ENCODE measurements around the gene ATF6.

Gene ATF6

GRCh38 chr1:161930064-161930463 lies 163.9 kb downstream of the ATF6 start:
- peak overlapping the region; percentile 54 for H3K4me2 ChIP-seq (ENCODE audit: low read length)
- H3K4me3 ChIP-seq (ENCODE audit: low read length), result peak overlapping the region; percentile 3
- no peaks in the 10 kb centered on the region for H3K36me3 ChIP-seq (ENCODE audit: insufficient read depth, low read length)
- H3K27me3 ChIP-seq (ENCODE audit: control insufficient read depth, insufficient read depth, low read length), result no peaks in the 10 kb centered on the region
- peaks cover 27% of the 10 kb centered on the region for H3K4me1 ChIP-seq (ENCODE audit: control insufficient read depth, insufficient read depth, low read length)
- H3K9me3 ChIP-seq (replicated peaks; ENCODE audit: low read length), result no peaks in the 10 kb centered on the region
- H3K9ac ChIP-seq (ENCODE audit: low read depth, low read length), result peak overlapping the region; percentile 56

- no peak overlapping the region for H3K9ac ChIP-seq (ENCODE audit: low read depth, low read length)
These were observed 166.5 kb downstream of the ATF6 start for GRCh38 chr1:161932668-161933067.

GRCh38 chr1:161933592-161934588 lies 167.8 kb downstream of the ATF6 start:
- Histone ChIP-seq H3K4me1 (ENCODE audit: control insufficient read depth, insufficient read depth, low read length) (peaks cover 23% of the 10 kb centered on the region), H3K9ac (ENCODE audit: low read depth, low read length) (no peak overlapping the region), H3K27me3 (ENCODE audit: control insufficient read depth, insufficient read depth, low read length) (no peaks in the 10 kb centered on the region), H3K36me3 (ENCODE audit: insufficient read depth, low read length) (peaks cover 3% of the 10 kb centered on the region), H3K4me3 (ENCODE audit: low read length) (no peak overlapping the region), H3K9me3 (replicated peaks; ENCODE audit: low read length) (no peaks in the 10 kb centered on the region), H3K4me2 (ENCODE audit: low read length) (no peak overlapping the region)

More at GRCh38 chr1:161932668-161933067, 166.5 kb downstream of the ATF6 start:
- no peak overlapping the region for H3K4me3 ChIP-seq (ENCODE audit: low read length)
- H3K4me1 ChIP-seq (ENCODE audit: control insufficient read depth, insufficient read depth, low read length), result peaks cover 27% of the 10 kb centered on the region
- H3K36me3 ChIP-seq (ENCODE audit: insufficient read depth, low read length), result peaks cover 3% of the 10 kb centered on the region
- no peaks in the 10 kb centered on the region for H3K9me3 ChIP-seq (replicated peaks; ENCODE audit: low read length)
- no peak overlapping the region for H3K4me2 ChIP-seq (ENCODE audit: low read length)
- no peaks in the 10 kb centered on the region for H3K27me3 ChIP-seq (ENCODE audit: control insufficient read depth, insufficient read depth, low read length)

- H3K4me2 ChIP-seq (ENCODE audit: low read length), result no peak overlapping the region
- H3K4me3 ChIP-seq (ENCODE audit: low read length), result no peak overlapping the region
- no peaks in the 10 kb centered on the region for H3K27me3 ChIP-seq (ENCODE audit: control insufficient read depth, insufficient read depth, low read length)
- H3K9ac ChIP-seq (ENCODE audit: low read depth, low read length), result no peak overlapping the region
- no peaks in the 10 kb centered on the region for H3K9me3 ChIP-seq (replicated peaks; ENCODE audit: low read length)
- H3K4me1 ChIP-seq (ENCODE audit: control insufficient read depth, insufficient read depth, low read length), result peaks cover 11% of the 10 kb centered on the region
- H3K36me3 ChIP-seq (ENCODE audit: insufficient read depth, low read length), result peaks cover 3% of the 10 kb centered on the region
These were observed 169.1 kb downstream of the ATF6 start for GRCh38 chr1:161935264-161935663.

- Histone ChIP-seq H3K36me3 (ENCODE audit: insufficient read depth, low read length) (peaks cover 3% of the 10 kb centered on the region), H3K9ac (ENCODE audit: low read depth, low read length) (no peak overlapping the region), H3K9me3 (replicated peaks; ENCODE audit: low read length) (no peaks in the 10 kb centered on the region), H3K4me3 (ENCODE audit: low read length) (no peak overlapping the region), H3K27me3 (ENCODE audit: control insufficient read depth, insufficient read depth, low read length) (no peaks in the 10 kb centered on the region), H3K4me2 (ENCODE audit: low read length) (no peak overlapping the region), H3K4me1 (ENCODE audit: control insufficient read depth, insufficient read depth, low read length) (peaks cover 10% of the 10 kb centered on the region)
These were observed 170.7 kb downstream of the ATF6 start for GRCh38 chr1:161936786-161937185.

GRCh38 chr1:161940866-161941591 lies 174.9 kb downstream of the ATF6 start:
- H3K27me3 ChIP-seq (ENCODE audit: control insufficient read depth, insufficient read depth, low read length), result no peaks in the 10 kb centered on the region
- H3K4me2 ChIP-seq (ENCODE audit: low read length), result no peak overlapping the region
- no peak overlapping the region for H3K4me3 ChIP-seq (ENCODE audit: low read length)
- no peak overlapping the region for H3K9ac ChIP-seq (ENCODE audit: low read depth, low read length)
- no peaks in the 10 kb centered on the region for H3K9me3 ChIP-seq (replicated peaks; ENCODE audit: low read length)
- peaks cover 3% of the 10 kb centered on the region for H3K36me3 ChIP-seq (ENCODE audit: insufficient read depth, low read length)
- peaks cover 5% of the 10 kb centered on the region for H3K4me1 ChIP-seq (ENCODE audit: control insufficient read depth, insufficient read depth, low read length)

GRCh38 chr1:161941726-161942436 lies 175.8 kb downstream of the ATF6 start:
- no peaks in the 10 kb centered on the region for H3K36me3 ChIP-seq (ENCODE audit: insufficient read depth, low read length)
- H3K9ac ChIP-seq (ENCODE audit: low read depth, low read length), result no peak overlapping the region
- no peaks in the 10 kb centered on the region for H3K27me3 ChIP-seq (ENCODE audit: control insufficient read depth, insufficient read depth, low read length)
- H3K4me3 ChIP-seq (ENCODE audit: low read length), result no peak overlapping the region
- no peak overlapping the region for H3K4me2 ChIP-seq (ENCODE audit: low read length)
- H3K4me1 ChIP-seq (ENCODE audit: control insufficient read depth, insufficient read depth, low read length), result peaks cover 5% of the 10 kb centered on the region
- no peaks in the 10 kb centered on the region for H3K9me3 ChIP-seq (replicated peaks; ENCODE audit: low read length)

GRCh38 chr1:161943737-161944136 lies 177.6 kb downstream of the ATF6 start:
- peaks cover 5% of the 10 kb centered on the region for H3K4me1 ChIP-seq (ENCODE audit: control insufficient read depth, insufficient read depth, low read length)
- H3K4me3 ChIP-seq (ENCODE audit: low read length), result no peak overlapping the region
- no peaks in the 10 kb centered on the region for H3K27me3 ChIP-seq (ENCODE audit: control insufficient read depth, insufficient read depth, low read length)
- no peaks in the 10 kb centered on the region for H3K9me3 ChIP-seq (replicated peaks; ENCODE audit: low read length)
- H3K4me2 ChIP-seq (ENCODE audit: low read length), result no peak overlapping the region
- H3K36me3 ChIP-seq (ENCODE audit: insufficient read depth, low read length), result no peaks in the 10 kb centered on the region
- H3K9ac ChIP-seq (ENCODE audit: low read depth, low read length), result no peak overlapping the region

GRCh38 chr1:161944381-161944780 lies 178.3 kb downstream of the ATF6 start:
- Histone ChIP-seq H3K4me3 (ENCODE audit: low read length) (no peak overlapping the region), H3K4me2 (ENCODE audit: low read length) (no peak overlapping the region), H3K27me3 (ENCODE audit: control insufficient read depth, insufficient read depth, low read length) (no peaks in the 10 kb centered on the region), H3K9me3 (replicated peaks; ENCODE audit: low read length) (no peaks in the 10 kb centered on the region), H3K36me3 (ENCODE audit: insufficient read depth, low read length) (no peaks in the 10 kb centered on the region), H3K4me1 (ENCODE audit: control insufficient read depth, insufficient read depth, low read length) (peaks cover 5% of the 10 kb centered on the region), H3K9ac (ENCODE audit: low read depth, low read length) (no peak overlapping the region)

GRCh38 chr1:161945306-161946060 lies 179.4 kb downstream of the ATF6 start:
- H3K36me3 ChIP-seq (ENCODE audit: insufficient read depth, low read length), result no peaks in the 10 kb centered on the region
- H3K4me3 ChIP-seq (ENCODE audit: low read length), result no peak overlapping the region
- H3K9me3 ChIP-seq (replicated peaks; ENCODE audit: low read length), result no peaks in the 10 kb centered on the region
- no peaks in the 10 kb centered on the region for H3K27me3 ChIP-seq (ENCODE audit: control insufficient read depth, insufficient read depth, low read length)
- H3K4me2 ChIP-seq (ENCODE audit: low read length), result no peak overlapping the region
- peaks cover 14% of the 10 kb centered on the region for H3K4me1 ChIP-seq (ENCODE audit: control insufficient read depth, insufficient read depth, low read length)
- no peak overlapping the region for H3K9ac ChIP-seq (ENCODE audit: low read depth, low read length)

Measured in skeletal muscle satellite cell (primary cell).